HEK293 (cell line): ENCODE results near the gene KIF3B.

ENCODE experiments used
- CTCF ChIP-seq: fragments of 450-650 bp; formaldehyde crosslinking; IDR thresholded peaks from 2 replicates; pipeline ENCODE4 v1.5.1; 2016; ENCODE audit warnings: missing biosample characterization, missing genetic modification characterization
- RBAK ChIP-seq: fragments of 450-650 bp; formaldehyde crosslinking; IDR thresholded peaks from 2 replicates; pipeline ENCODE4 v1.5.1; 2016; ENCODE audit warnings: missing biosample characterization, missing genetic modification characterization
- ZBTB20 ChIP-seq: fragments of 450-650 bp; formaldehyde crosslinking; IDR thresholded peaks from 2 replicates; pipeline ENCODE4 v1.5.1; 2016; ENCODE audit warnings: missing biosample characterization, missing genetic modification characterization
- ZBTB26 ChIP-seq: fragments of 450-650 bp; formaldehyde crosslinking; optimal IDR thresholded peaks from 2 replicates; pipeline ENCODE3; 2016; ENCODE audit warnings: missing biosample characterization, mild to moderate bottlenecking, missing genetic modification characterization
- ZBTB44 ChIP-seq: fragments of 450-650 bp; IDR thresholded peaks from 2 replicates; pipeline ENCODE4 v1.5.1; 2018; ENCODE audit warnings: missing biosample characterization, mild to moderate bottlenecking, missing genetic modification characterization
- ZBTB7A ChIP-seq: fragments of 450-650 bp; formaldehyde crosslinking; IDR thresholded peaks from 2 replicates; pipeline ENCODE4 v1.5.1; 2016; ENCODE audit warnings: low read depth, missing biosample characterization, missing genetic modification characterization
- ZNF274 ChIP-seq, 2 experiments: fragments of 200-500 bp in 1 of 2; fragments of 450-650 bp in 1 of 2; sonication (Bioruptor generic) in 1 of 2; formaldehyde crosslinking in 1 of 2; IDR thresholded peaks; 2 replicates each; pipeline versions ENCODE4 v1.5.1 to v1.6.1; 2014 to 2016; ENCODE audit warnings: borderline replicate concordance in 1 of 2, inconsistent platforms in 1 of 2, low read length in 1 of 2, missing biosample characterization in 1 of 2, missing genetic modification characterization in 1 of 2
- ZNF350 ChIP-seq: fragments of 450-650 bp; formaldehyde crosslinking; IDR thresholded peaks from 2 replicates; pipeline ENCODE4 v1.5.0; 2017; ENCODE audit warnings: missing biosample characterization, mild to moderate bottlenecking, missing genetic modification characterization
- ZNF398 ChIP-seq: fragments of 450-650 bp; formaldehyde crosslinking; IDR thresholded peaks from 2 replicates; pipeline ENCODE4 v1.5.1; 2017; ENCODE audit warnings: missing biosample characterization, missing genetic modification characterization
- ZNF488 ChIP-seq: fragments of 450-650 bp; formaldehyde crosslinking; IDR thresholded peaks from 2 replicates; pipeline ENCODE4 v1.5.1; 2016; ENCODE audit warnings: missing biosample characterization, missing genetic modification characterization
- ZNF513 ChIP-seq: fragments of 450-650 bp; IDR thresholded peaks from 2 replicates; pipeline ENCODE4 v1.5.1; 2018; ENCODE audit warnings: missing biosample characterization, missing genetic modification characterization
- ZNF768 ChIP-seq: fragments of 450-650 bp; formaldehyde crosslinking; IDR thresholded peaks from 2 replicates; pipeline ENCODE4 v1.5.1; 2018; ENCODE audit warnings: missing biosample characterization, mild to moderate bottlenecking, missing genetic modification characterization

GRCh38 chr20:32288225-32288849 is 10.9 kb downstream of the KIF3B start:
- TF ChIP-seq RBAK (tag by site-specific recombination) (no peak), CTCF (no peak), ZNF488 (tag by site-specific recombination) (no peak), ZBTB26 (tag by site-specific recombination) (no peak), ZBTB7A (tag by site-specific recombination) (no peak), ZBTB20 (tag by site-specific recombination) (no peak), ZBTB44 (tag by site-specific recombination) (no peak), ZNF513 (tag by site-specific recombination) (no peak), ZNF398 (tag by site-specific recombination) (no peak), ZNF274 (IDR thresholded peaks at IDR 0.05; ENCODE audit: low read length) (no peak), ZNF274 (tag by site-specific recombination; IDR thresholded peaks at IDR 0.05; ENCODE audit: borderline replicate concordance) (no peak), ZNF768 (tag by site-specific recombination) (no peak), ZNF350 (tag by site-specific recombination) (no peak)
